ENCODE data around the gene HOOK2.

Gene HOOK2

DNA sequence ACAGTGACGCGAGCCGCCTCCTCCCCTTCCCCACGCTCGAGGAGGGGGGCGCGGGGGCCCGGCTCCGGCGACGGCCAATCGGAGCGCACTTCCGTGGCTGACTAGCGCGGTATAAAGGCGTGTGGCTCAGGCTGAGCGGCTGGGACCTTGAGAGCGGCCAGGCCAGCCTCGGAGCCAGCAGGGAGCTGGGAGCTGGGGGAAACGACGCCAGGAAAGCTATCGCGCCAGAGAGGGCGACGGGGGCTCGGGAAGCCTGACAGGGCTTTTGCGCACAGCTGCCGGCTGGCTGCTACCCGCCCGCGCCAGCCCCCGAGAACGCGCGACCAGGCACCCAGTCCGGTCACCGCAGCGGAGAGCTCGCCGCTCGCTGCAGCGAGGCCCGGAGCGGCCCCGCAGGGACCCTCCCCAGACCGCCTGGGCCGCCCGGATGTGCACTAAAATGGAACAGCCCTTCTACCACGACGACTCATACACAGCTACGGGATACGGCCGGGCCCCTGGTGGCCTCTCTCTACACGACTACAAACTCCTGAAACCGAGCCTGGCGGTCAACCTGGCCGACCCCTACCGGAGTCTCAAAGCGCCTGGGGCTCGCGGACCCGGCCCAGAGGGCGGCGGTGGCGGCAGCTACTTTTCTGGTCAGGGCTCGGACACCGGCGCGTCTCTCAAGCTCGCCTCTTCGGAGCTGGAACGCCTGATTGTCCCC, 16.1 kb upstream of the HOOK2 start, which contains the start of gene JUNB:
TSS of gene JUNB (plus strand) at position 142 of the 706 bp plus-strand sequence. CDS start at position 428, 286 bp downstream.
- TF ChIP-seq, protein P1, sequence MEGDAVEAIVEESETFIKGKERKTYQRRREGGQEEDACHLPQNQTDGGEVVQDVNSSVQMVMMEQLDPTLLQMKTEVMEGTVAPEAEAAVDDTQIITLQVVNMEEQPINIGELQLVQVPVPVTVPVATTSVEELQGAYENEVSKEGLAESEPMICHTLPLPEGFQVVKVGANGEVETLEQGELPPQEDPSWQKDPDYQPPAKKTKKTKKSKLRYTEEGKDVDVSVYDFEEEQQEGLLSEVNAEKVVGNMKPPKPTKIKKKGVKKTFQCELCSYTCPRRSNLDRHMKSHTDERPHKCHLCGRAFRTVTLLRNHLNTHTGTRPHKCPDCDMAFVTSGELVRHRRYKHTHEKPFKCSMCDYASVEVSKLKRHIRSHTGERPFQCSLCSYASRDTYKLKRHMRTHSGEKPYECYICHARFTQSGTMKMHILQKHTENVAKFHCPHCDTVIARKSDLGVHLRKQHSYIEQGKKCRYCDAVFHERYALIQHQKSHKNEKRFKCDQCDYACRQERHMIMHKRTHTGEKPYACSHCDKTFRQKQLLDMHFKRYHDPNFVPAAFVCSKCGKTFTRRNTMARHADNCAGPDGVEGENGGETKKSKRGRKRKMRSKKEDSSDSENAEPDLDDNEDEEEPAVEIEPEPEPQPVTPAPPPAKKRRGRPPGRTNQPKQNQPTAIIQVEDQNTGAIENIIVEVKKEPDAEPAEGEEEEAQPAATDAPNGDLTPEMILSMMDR (IDR thresholded peaks at IDR 0.05; ENCODE audit: low read depth, low read length), result no peak
- DNase-seq (ENCODE audit: extremely low read depth, low read depth), result peak; percentile 98

DNA sequence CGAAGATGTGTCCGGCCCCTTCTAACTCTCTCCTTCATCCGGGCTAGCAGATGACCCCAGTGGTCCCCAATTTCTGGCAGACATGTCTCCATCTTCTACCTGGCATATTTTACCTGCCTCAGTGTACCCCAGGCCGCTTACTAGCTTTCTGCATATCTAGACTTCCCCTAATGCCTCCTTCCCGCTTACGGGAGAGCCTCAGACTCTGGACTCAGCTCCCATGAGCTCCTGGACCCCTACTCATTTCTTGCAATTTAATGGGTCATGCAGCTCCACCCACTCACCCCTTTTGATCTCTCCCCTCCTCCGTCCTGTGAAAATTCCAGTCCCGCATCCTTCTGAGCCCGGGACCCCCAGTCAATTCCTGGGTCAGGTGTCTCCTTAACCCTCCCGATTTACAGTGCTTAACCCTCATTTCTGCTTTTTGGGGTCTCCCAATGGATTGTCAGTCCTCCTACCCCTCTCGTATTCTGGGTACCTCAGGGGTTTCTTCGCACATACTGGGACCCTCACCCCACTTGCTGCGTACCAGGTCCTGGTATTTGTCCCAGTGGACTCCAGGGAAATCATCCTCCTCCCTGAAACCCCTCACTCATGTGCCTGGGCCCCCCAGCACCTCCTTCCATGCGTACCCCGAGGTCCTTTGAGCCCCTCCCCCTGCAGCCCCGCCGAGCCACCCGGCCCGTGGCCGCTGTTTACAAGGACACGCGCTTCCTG, 15.4 kb upstream of the HOOK2 start:
- TF ChIP-seq, protein P1 (IDR thresholded peaks at IDR 0.05; ENCODE audit: low read depth, low read length), result no peak
- DNase-seq (ENCODE audit: extremely low read depth, low read depth), result no peak

GRCh38 chr19:12789904-12790619, 14.7 kb upstream of the HOOK2 start:
- TF ChIP-seq, protein P1 (IDR thresholded peaks at IDR 0.05; ENCODE audit: low read depth, low read length), result no peak

GRCh38 chr19:12789098-12789903, 13.9 kb upstream of the HOOK2 start:
- TF ChIP-seq, protein P1 (IDR thresholded peaks at IDR 0.05; ENCODE audit: low read depth, low read length), result no peak
- DNase-seq (ENCODE audit: extremely low read depth, low read depth), result no peak

More at GRCh38 chr19:12789904-12790619, 14.7 kb upstream of the HOOK2 start:
- DNase-seq (ENCODE audit: extremely low read depth, low read depth), result peak; percentile 94

GRCh38 chr19:12788682-12789097, 13.3 kb upstream of the HOOK2 start:
- TF ChIP-seq, protein P1 (IDR thresholded peaks at IDR 0.05; ENCODE audit: low read depth, low read length), result no peak

GRCh38 chr19:12788042-12788681, 12.8 kb upstream of the HOOK2 start:
- DNase-seq (ENCODE audit: extremely low read depth, low read depth), result no peak
- TF ChIP-seq, protein P1 (IDR thresholded peaks at IDR 0.05; ENCODE audit: low read depth, low read length), result no peak

More at GRCh38 chr19:12788682-12789097, 13.3 kb upstream of the HOOK2 start:
- DNase-seq (ENCODE audit: extremely low read depth, low read depth), result no peak

Data from AG09319 (cell line).